Measurements from ENCODE around the gene CIB1. TPM values are rescaled to one million over a fixed set of nuclear protein-coding genes. Genes with fewer than 3 reads are reported as not detected.

CIB1 gene
- total and polyA plus RNA-seq, 12 donors: 70.5 to 144 (median 79.7) TPM

DNA sequence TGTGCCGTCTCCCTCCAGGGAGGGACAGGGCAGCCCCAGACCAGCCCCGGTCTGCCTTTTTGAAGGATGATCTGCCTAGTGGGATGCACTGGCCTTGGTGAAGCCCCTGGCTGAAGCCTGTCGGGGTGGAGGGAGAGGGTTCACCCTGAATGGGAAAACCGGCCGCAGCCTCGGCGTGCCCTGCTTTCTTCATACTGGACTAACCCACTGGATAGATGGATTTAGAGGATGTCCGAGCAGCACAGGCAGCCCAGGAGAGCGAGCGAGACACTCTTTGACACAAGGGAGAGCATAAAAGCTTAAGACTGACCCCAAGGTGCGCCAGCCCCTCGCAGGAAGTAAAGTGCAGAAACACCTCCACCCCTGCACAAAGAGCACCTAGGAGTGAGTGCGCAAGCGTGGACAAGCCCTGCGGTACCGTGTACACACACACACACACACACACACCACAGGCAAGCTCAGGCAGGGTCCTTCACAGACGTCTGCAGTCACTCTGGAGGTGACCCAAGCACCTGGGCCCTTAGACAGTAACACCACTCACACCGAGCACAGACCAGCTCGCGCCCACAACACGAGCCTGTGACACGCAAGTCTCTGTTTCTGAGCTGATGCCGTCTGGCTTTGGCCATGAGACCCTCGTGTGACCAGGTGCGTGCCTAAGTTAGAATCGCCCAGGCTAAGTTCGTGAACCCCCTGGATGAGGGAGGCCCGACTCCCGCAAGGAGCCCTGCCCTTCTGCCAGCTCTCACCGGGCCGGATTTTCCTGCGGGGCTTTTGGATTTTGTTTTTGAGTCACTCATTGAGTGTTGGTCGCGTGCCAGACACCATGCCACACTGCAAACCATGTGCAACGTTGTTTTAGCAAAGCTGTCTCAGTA, 21.3 kb downstream of the CIB1 start:
- Histone ChIP-seq H3K4me1 (peaks cover 7 to 52% (median 26%) of the 10 kb centered on the region in 9 donors), H3K4me3 (no peak overlapping the region), H3K27ac (no peak overlapping the region), H3K27me3 (no peaks in the 10 kb centered on the region), H3K36me3 (peaks cover 0 to 32% (median 0%) of the 10 kb centered on the region in 9 donors), H3K9me3 (no peaks in the 10 kb centered on the region)
- WGBS, 2 donors: 78 to 84% methylated on average over 35 of the region's 35 CpGs
- DNase-seq (no peak), ATAC-seq (peak in 2 of 8 donors; percentile 8 to 18)
- intact Hi-C loops (cut with DNase I): loop anchor here in 1 of 10 donors (5.0 kb wide), 1 partner anchor 50 kb away; no protein-coding TSS in a partner anchor
- TF ChIP-seq, protein P1, sequence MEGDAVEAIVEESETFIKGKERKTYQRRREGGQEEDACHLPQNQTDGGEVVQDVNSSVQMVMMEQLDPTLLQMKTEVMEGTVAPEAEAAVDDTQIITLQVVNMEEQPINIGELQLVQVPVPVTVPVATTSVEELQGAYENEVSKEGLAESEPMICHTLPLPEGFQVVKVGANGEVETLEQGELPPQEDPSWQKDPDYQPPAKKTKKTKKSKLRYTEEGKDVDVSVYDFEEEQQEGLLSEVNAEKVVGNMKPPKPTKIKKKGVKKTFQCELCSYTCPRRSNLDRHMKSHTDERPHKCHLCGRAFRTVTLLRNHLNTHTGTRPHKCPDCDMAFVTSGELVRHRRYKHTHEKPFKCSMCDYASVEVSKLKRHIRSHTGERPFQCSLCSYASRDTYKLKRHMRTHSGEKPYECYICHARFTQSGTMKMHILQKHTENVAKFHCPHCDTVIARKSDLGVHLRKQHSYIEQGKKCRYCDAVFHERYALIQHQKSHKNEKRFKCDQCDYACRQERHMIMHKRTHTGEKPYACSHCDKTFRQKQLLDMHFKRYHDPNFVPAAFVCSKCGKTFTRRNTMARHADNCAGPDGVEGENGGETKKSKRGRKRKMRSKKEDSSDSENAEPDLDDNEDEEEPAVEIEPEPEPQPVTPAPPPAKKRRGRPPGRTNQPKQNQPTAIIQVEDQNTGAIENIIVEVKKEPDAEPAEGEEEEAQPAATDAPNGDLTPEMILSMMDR (IDR thresholded peaks at IDR 0.05): no peak

DNA sequence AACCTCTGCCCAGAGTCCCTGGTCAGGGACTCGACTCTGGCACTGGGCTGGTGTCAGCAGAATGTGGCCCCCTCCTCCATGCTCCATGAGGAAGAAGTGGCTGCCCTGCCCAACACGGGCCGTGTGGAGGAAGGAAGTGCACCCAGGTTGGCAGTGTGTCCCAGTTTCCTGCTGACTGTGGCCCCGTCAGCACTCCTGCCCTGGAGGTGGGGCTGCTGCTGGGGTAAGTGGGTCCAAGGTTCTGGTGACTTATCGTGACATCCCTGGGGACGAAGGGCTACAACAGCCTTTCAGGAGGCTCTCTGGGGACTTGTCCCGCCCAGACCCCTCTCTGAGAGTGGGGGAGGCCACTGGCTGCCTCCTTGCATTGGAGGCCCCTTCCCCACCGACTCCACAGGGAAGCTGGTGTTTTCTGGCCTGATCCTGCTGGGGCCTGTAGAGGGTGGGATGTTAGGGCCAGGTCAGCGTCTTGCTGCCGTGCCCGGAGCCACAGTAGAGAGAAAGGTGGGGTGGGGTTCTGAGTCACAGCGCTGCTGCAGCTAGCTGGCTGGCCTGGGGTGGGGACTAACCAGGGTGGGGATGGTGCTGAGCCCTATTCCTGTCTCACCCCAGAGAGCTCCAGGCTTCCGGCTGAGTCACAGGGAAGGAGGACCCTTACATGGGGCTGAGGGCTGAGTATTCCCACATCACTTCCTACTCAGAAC, 22.1 kb downstream of the CIB1 start:
- WGBS, 2 donors: 50 to 74% methylated on average over 13 of the region's 13 CpGs
- intact Hi-C loops (cut with DNase I): loop anchor here in 1 of 10 donors (5.0 kb wide), 1 partner anchor 49 kb away; no protein-coding TSS in a partner anchor
- TF ChIP-seq, protein P1 (IDR thresholded peaks at IDR 0.05): no peak
- DNase-seq (no peak), ATAC-seq (peak in 6 of 8 donors; percentile 24 to 62 (median 42))
- Histone ChIP-seq H3K27ac (peak overlapping the region in 1 of 10 donors; percentile 66), H3K9me3 (no peaks in the 10 kb centered on the region), H3K36me3 (peaks cover 0 to 25% (median 0%) of the 10 kb centered on the region in 9 donors), H3K4me1 (peaks cover 10 to 55% (median 33%) of the 10 kb centered on the region in 9 donors), H3K4me3 (no peak overlapping the region), H3K27me3 (no peaks in the 10 kb centered on the region)

DNA sequence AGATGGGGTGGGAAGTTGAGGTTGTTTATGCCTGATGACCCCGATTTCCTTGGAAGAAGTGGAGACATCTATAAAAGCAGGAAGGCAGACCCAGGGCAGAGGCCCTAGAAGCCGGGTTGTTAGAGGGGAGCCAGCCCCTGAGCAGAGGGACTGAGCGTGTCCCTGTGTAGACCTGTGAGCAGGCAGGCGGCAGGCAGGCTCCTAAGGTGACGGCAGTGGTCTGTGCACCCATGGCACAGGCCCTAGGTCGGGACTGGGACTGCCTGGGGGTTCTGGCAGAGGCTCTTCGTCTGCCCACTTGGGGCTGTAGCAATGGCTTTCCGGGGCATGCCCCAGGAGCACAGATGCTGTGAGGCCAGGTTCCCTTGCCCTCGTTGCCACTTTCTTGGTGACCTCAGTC, 22.7 kb downstream of the CIB1 start:
- Histone ChIP-seq H3K9me3 (no peaks in the 10 kb centered on the region), H3K27ac (peak overlapping the region in 2 of 10 donors; percentile 15 to 66), H3K4me3 (no peak overlapping the region), H3K27me3 (no peaks in the 10 kb centered on the region), H3K4me1 (peaks cover 10 to 61% (median 39%) of the 10 kb centered on the region in 9 donors), H3K36me3 (peaks cover 0 to 25% (median 0%) of the 10 kb centered on the region in 9 donors)
- TF ChIP-seq, protein P1 (IDR thresholded peaks at IDR 0.05): no peak
- DNase-seq (no peak), ATAC-seq (peak in 4 of 8 donors; percentile 3 to 39 (median 22))
- intact Hi-C loops (cut with DNase I): loop anchor here in 1 of 10 donors (5.0 kb wide), 1 partner anchor 49 kb away; no protein-coding TSS in a partner anchor
- 89% methylated on average over 9 of the region's 9 CpGs for WGBS, 2 donors

DNA sequence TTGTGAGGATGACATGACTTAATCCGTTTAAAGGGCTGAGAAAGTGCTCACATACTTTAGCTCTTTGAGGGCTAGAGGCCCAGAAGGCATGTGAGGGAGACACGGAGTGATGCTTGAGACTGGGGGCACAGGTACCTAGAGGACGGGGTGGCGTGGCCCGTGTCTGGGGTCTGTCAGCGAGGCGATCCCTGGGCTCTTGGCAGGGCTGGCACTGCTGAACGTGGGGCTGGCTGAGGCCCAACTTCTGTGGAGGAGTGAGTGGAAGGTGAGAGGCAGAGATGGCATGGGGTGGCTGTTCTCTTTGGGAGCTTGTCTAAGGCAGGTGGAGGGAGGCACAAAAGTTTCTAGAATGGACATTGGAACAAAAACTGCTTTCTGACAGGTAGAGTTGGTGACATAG, 23.1 kb downstream of the CIB1 start:
- peaks cover 10 to 65% (median 42%) of the 10 kb centered on the region in 9 donors for H3K4me1 ChIP-seq
- DNase-seq (peak in 1 of 2 donors; percentile 67), ATAC-seq (peak in 5 of 8 donors; percentile 33 to 57 (median 46))

More for the DNA sequence above, 23.1 kb downstream of the CIB1 start:
- TF ChIP-seq, protein P1 (IDR thresholded peaks at IDR 0.05): no peak
- Histone ChIP-seq H3K36me3 (peaks cover 0 to 25% (median 0%) of the 10 kb centered on the region in 9 donors), H3K9me3 (no peaks in the 10 kb centered on the region), H3K27ac (no peak overlapping the region), H3K27me3 (no peaks in the 10 kb centered on the region), H3K4me3 (no peak overlapping the region)
- intact Hi-C loops (cut with DNase I): loop anchor here in 1 of 10 donors (5.0 kb wide), 1 partner anchor 48 kb away; no protein-coding TSS in a partner anchor
- WGBS, 2 donors: 50 to 69% methylated on average over 8 of the region's 8 CpGs
